GM08714 (cell line): ENCODE data around the gene KYAT1.
"Not testable (repeated sequence)": the region's sequence is repeated elsewhere in the genome, so short reads cannot be mapped to it uniquely, and the experiment has no call there.

Experiments used
- H3K4me3 ChIP-seq: fragments of 200-500 bp; sonication (Bioruptor generic); 2 replicates; pipeline ENCODE4 v1.5.1; 2014; ENCODE audit warnings: mild to moderate bottlenecking, low read length, inconsistent platforms
- ZNF274 ChIP-seq: IDR thresholded peaks from 2 replicates; pipeline ENCODE4 v1.6.1; 2012; ENCODE audit warnings: mild to moderate bottlenecking, low read depth, low read length

KYAT1 gene

DNA sequence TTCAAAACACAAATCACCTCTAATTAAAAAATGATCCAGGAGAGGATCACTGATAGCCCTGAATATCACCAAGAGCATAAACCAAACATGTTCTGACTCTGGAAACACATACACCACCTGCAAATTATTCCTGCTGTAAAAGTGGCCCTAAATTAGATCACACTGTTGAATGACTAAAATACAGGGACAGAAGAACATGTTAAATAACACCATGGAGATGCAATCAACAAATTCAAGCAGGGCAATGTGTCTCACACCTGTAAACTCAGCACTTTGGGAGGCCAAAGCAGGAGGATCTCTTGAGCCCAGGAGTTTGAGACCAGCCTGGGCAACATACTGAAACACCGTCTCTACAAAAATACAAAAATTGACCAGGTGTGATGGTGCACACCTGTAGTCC lies 33.9 kb downstream of the KYAT1 start:
- TF ChIP-seq ZNF274: no peak

DNA sequence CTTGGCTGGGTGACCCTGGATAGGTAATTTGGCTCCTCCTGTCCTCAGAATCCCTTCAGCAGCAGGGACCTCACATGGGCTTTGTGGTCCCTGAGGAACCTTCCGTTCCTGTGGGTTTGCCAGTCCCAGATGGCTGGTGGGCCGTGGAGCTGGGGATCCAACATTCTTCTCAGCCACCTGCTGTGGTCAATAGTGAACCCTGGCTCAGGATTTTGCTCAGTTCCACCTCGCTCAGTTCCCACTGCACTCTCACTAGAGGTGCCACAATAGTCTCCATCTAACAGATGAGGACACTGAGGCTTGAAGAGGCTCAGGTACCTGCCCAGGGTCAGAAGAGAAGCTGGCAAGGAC lies 35.1 kb downstream of the KYAT1 start:
- H3K4me3 ChIP-seq: no peak overlapping the region
- TF ChIP-seq ZNF274: no peak

More for the DNA sequence above, 33.9 kb downstream of the KYAT1 start:
- no peak overlapping the region for H3K4me3 ChIP-seq

DNA sequence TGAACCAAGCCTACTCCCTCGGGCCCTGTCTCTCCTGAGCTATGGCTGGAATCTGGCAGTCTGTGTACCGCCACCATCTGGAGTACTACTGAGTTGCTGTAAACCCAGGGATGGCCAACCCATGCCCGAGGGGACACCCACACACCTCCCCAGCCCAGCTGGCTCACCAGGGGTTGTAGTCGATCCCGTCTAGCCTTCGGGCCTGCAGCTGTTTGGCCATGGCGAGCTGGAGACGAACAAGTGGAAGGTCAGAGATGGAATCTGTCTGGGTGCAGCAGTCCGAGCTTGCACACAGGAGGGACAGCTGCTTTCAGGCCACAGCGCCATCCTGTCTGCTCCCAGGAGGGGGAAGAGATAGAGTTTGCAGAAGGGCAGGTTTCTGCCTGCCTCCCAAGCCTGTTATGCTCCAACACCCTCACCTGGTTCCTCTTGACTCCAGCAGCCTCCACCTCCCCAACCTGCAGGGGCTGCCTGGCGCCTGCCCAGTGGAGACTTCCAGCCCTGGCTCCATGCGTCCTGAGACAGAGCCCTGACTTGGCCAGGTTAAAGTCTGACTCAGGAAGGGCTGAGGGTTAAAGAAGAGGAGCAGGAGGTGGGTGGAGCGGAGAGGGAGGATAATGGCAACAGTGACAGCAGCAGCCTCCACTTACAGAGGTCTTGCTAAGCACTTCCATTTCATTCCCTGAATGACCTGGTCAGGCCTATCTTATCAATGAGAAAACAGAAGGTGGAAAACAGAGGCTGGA lies 36.4 kb downstream of the KYAT1 start:
- no peak for TF ChIP-seq ZNF274

DNA sequence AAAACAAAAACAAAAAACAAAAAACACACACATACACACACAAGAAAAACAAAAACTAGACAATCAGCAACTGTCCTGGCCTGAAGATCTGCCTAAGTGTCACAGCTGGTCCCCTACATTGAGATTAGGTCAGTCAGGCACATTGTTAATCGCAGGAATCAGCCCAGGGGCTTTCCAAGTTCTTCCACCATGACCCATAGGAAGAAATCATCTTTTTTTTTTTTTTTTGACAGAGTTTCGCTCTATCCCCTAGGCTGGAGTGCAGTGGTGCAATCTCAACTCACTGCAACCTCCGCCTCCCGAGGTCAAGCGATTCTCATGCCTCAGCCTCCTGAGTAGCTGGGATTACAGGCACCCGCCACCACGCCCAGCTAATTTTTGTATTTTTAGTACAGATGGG lies 38.6 kb downstream of the KYAT1 start:
- not testable (repeated sequence) for H3K4me3 ChIP-seq

More for the DNA sequence above, 36.4 kb downstream of the KYAT1 start:
- no peak overlapping the region for H3K4me3 ChIP-seq

DNA sequence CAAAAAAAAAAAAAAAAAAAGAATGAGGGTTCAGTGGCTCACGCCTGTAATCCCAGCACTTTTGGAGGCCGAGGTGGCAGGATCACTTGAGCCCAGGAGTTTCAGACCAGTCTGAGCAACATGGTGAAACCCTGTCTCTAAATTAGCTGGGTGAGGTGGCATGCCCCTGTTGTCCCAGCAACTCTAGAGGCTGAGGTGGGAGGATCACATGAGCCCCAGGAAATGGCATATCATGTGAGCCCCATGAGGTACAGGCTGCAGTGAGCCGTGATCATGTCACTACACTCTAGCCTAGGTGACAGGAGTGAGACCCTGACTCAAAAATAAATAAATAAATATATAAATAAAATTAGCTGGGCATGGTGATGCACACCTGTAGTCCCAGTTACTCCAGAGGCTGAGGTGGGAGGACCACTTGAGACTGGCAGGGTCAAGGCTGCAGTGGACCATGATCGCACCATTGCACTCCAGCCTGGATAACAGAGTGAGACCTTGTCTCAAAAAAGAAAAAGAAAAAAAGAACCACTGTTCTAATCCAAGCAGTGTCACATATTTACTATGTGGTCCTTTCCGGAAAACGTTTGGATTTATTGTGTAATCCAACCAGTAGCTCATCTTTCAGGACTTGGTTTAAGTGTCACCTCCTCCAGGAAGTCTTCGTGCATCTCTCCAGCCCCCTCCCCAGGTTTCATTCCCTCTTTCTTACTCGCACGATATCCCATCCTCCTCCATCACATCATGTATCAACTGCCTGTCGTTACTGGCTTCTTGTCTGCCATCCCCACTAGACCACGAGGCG lies 39.9 kb downstream of the KYAT1 start:
- H3K4me3 ChIP-seq: no peak overlapping the region
- no peak for TF ChIP-seq ZNF274

DNA sequence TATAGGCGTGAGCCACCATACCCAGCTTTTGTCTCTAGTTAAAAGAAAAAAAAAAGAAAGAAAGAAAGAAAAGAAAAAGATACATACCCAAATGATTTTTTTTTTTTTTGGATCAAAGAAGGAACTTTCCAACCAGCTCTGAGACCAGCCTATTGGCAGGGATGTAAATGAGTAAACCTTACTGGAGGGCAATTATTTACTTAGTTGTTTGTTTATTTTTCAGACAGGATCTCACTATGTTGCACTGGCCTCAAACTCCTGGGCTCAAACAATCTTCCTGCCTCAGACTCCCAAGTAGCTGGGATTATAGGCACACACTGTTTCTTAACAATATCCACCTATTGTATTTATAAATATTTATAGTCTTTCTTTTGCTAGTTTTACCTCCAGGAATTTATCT lies 41.2 kb downstream of the KYAT1 start:
- no peak for TF ChIP-seq ZNF274
- H3K4me3 ChIP-seq: no peak overlapping the region

DNA sequence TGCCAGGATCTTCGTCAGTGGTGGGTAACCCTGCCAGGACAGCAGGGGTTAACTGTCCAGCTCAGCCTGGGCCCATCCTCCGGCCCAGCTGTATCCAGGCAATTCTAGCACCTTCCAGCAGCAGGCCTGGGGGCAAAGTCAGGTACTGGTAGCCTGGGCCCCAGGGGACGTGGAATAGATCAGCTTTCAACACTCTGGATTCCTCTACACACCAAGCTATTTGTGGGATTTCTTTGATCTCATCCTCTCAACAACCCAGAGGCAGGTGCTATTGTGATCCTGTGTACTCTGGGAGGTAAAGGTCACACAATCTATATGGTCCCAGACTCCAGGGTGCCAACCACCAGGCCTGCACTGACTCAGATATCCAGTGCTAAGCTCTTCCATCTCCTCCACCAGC lies 43.4 kb downstream of the KYAT1 start:
- H3K4me3 ChIP-seq: no peak overlapping the region
- no peak for TF ChIP-seq ZNF274

DNA sequence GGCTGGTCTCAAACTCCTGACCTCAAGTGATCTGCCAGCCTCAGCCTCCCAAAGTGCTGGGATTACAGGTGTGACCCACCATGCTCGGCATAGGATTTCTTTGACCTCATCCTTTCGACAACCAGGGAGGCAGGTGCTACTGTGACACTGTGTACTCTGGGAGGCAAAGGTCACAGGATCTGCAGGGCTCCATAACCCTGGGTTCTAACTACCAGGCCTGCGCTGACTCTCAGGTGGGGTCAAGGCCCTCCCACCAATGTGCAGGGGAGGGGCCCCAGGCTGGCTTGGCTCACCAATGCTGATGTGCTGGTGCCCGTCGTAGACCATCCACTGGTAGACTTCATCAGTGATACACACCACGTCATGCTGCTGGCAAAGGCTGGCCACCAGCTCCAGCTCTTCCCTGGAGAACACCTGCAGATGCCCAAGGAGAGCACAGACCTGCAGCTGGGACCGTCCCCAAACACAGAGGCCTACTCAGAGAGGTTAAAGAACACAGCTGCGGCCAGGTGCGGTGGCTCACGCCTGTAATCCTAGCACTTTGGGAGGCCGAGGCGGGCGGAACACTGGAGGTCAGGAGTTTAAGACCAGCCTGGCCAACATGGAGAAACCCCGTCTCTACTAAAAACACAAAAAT lies 45.1 kb downstream of the KYAT1 start:
- no peak overlapping the region for H3K4me3 ChIP-seq
- TF ChIP-seq ZNF274: no peak

DNA sequence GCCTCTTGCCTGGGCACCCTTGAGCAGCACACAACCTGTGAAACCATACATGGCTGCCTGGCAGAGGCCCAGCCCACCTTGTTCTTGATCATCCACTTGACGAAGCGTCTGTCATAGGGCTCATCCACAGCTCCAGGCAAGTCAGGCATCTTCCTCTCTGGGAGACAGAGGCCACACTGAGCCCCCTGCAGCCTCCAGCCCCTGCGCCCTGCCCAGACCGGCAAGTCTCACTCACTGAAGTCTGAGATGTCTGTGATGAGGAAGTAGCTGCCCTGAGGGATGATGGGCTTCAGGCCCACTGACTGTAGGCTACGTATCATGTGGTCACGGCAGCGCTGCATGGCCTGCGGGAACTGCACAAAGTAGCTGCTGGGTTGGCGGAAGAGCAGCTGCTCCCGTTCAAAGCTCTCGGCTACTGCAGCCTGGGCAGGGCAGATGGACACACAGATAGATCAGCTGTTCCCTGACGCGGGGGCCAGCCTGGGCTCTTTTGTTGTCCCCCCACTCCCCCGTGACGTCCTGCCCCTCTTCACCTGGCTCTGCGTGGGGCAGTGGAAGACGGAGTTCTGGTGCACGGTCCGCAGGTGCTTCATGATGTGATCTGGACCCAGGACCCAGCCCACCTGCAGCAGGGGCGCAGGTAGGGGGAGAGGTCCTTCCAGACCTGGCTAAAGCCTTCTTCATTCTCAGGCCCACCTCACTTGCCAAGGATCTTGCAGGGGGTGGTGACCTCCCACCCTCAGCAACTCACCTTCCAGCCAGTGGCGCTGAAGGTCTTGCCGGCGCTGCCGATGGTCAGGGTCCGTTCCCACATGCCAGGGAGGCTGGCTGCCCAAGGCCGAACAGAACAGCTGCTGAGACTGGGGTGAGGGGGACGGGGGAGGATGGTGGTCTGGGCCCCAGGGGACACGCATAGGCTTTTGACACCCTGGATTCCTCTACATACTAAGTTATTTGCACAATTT lies 46.2 kb downstream of the KYAT1 start:
- no peak overlapping the region for H3K4me3 ChIP-seq
- no peak for TF ChIP-seq ZNF274

DNA sequence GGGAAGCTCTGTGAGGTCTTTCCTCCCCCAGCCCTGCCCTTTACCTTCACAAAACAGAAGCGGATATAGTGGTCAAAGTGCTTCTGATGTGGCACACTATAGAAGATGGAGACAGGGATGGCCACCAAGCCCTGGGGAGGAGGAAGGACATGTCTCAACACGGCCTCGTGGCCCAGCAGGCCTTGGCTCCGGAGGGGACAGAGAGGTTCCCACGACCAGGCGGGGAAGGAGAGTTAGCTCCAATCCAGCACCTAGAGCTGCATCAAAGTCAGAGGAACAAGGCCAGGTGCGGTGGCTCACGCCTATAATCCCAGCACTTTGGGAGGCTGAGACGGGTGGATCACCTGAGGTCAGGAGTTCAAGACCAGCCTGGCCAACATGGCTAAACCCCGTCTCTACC lies 48.1 kb downstream of the KYAT1 start:
- no peak for TF ChIP-seq ZNF274

DNA sequence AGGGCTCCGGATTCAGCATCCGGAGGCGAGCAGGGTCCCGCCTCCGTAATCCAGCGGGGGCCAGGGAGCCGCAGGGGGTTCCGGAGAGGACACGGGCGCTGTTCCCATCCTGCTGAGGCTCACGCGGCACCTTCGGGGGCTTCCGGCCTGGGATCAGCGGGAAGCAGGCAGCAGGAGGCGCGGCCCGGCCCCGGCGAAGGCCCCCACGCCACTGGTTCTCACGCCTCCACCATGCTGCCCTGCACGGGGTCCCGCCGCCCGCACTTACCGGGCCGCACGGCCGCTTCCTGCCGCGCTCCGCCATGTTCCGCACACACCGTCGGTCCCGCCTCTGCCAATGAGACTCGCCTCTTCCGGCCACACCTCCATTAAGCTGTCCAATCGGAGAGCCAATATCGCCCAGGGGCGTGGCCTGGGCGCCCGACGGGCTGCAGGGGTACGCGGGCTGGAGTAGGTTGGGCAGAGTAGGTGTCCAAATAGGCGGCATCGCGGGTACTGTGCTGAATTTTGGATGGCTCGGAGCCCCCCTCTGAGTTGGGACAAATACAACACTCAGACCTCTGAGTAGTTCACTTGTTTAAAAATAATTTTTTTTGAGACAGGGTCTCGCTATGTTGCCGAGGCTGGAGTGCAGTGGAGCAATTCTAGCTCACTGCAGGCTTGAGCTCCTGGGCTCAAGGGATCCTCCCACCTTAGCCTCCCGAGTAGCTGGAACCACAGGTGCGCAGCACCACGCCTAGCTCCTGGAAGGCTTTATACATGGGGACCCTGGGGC lies 52.1 kb downstream of the KYAT1 start, which contains the start of gene SPOUT1:
TSS of gene SPOUT1 (minus strand) at position 318 of the 775 bp plus-strand sequence. CDS start at position 304, 14 bp downstream.
- no peak for TF ChIP-seq ZNF274
- peak within 1 kb of the TSS; percentile 82 for H3K4me3 ChIP-seq

More for the DNA sequence above, 48.1 kb downstream of the KYAT1 start:
- no peak overlapping the region for H3K4me3 ChIP-seq

DNA sequence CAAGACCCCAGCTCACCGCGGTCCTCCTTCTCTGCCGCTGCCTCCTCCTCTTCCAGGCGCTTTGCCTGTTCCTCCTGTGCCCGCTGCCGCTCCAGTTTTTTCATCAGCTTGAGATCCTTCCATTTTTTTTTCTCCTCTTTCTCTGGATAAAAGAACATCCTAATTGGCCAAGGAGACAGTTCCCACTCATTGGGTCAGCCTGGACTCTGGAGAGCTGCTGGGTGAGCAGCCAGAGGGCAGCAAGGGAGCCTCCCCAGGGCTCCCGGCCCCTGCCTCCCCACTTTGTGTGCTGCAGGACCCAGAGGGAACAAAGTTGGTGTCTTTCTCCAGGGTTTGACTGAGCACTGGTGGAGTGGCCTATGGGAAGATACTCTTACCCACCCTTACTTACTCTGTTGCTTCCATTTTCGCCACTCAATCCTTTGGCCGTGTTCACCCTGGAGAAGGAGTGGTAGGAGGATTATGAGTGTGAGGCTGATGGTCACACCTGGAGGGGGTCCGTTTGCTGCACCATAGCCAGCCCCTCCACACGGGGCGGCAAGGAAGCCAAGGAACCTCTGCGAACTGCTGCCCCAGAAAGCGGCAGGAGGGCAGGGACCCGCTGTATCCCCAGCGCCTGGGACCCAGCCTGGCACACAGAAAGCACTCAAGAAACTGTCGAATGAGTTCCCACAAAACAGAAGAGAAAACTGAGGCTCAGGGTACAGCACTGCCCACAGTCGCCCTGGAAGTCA lies 52.9 kb downstream of the KYAT1 start:
- peak overlapping the region; percentile 82 for H3K4me3 ChIP-seq
- no peak for TF ChIP-seq ZNF274
